H9 (cell line): ENCODE measurements around the gene PNMA1. TPM values are rescaled to one million over a fixed set of nuclear protein-coding genes. Genes with fewer than 3 reads are reported as not detected.
A peak's percentile ranks its signal among the peaks of the same experiment; 100 is the strongest.

Experiments
- DNase-seq: peaks from one replicate; pipeline ENCODE4 v3.0.0-alpha.2; 2017
- H2AFZ ChIP-seq: one replicate; pipeline ENCODE4 v1.6.1; 2013; ENCODE audit warnings: mild to moderate bottlenecking, low read length, control low read depth, moderate library complexity
- H2AK5ac ChIP-seq: 2 replicates; pipeline ENCODE4 v1.6.1; 2013; ENCODE audit warnings: low read length, control low read depth, mixed read lengths; ENCODE audit not compliant: insufficient read length
- H2BK120ac ChIP-seq: one replicate; pipeline ENCODE4 v1.6.1; 2013; ENCODE audit warnings: low read depth, mild to moderate bottlenecking, low read length, control low read depth, inconsistent platforms; ENCODE audit not compliant: poor library complexity, severe bottlenecking
- H2BK12ac ChIP-seq: 2 replicates; pipeline ENCODE4 v1.6.1; 2013; ENCODE audit warnings: low read length, control low read depth, mixed read lengths, low read depth; ENCODE audit not compliant: insufficient read length
- H2BK15ac ChIP-seq: 2 replicates; pipeline ENCODE4 v1.6.1; 2013; ENCODE audit warnings: low read depth, low read length, control low read depth
- H2BK20ac ChIP-seq: one replicate; pipeline ENCODE4 v1.6.1; 2013; ENCODE audit warnings: low read depth, mild to moderate bottlenecking, low read length, control low read depth, inconsistent platforms; ENCODE audit not compliant: poor library complexity, severe bottlenecking
- H2BK5ac ChIP-seq: 2 replicates; pipeline ENCODE4 v1.6.1; 2013; ENCODE audit warnings: low read length, control low read depth, mixed read lengths; ENCODE audit not compliant: insufficient read length
- H3K14ac ChIP-seq: 2 replicates; pipeline ENCODE4 v1.6.1; 2013; ENCODE audit warnings: low read length, control low read depth; ENCODE audit not compliant: insufficient read depth
- H3K18ac ChIP-seq: 2 replicates; pipeline ENCODE4 v1.6.1; 2013; ENCODE audit warnings: low read depth, mild to moderate bottlenecking, mixed read lengths, low read length, control low read depth; ENCODE audit not compliant: insufficient read length
- H3K23ac ChIP-seq: 2 replicates; pipeline ENCODE4 v1.6.1; 2013; ENCODE audit warnings: low read length, control low read depth, mixed read lengths, low read depth; ENCODE audit not compliant: insufficient read length
- H3K23me2 ChIP-seq: 2 replicates; pipeline ENCODE4 v1.6.1; 2013; ENCODE audit warnings: low read depth, mild to moderate bottlenecking, mixed read lengths, low read length, control low read depth; ENCODE audit not compliant: insufficient read length, poor library complexity, severe bottlenecking
- H3K27ac ChIP-seq: 2 replicates; pipeline ENCODE4 v1.5.1; 2013; ENCODE audit warnings: low read length, control low read depth, mixed read lengths, low read depth; ENCODE audit not compliant: insufficient read length
- H3K27me3 ChIP-seq: 2 replicates; pipeline ENCODE4 v1.6.1; 2013; ENCODE audit warnings: low read length, control low read depth, inconsistent platforms; ENCODE audit not compliant: insufficient read depth
- H3K4ac ChIP-seq: 2 replicates; pipeline ENCODE4 v1.6.1; 2013; ENCODE audit warnings: low read depth, mild to moderate bottlenecking, control low read depth, inconsistent platforms, low read length, moderate library complexity
- H3K4me1 ChIP-seq: 2 replicates; pipeline ENCODE4 v1.6.1; 2013; ENCODE audit warnings: low read length, control low read depth, inconsistent platforms; ENCODE audit not compliant: insufficient read depth
- H3K4me2 ChIP-seq: 2 replicates; pipeline ENCODE4 v1.6.1; 2013; ENCODE audit warnings: low read length, control low read depth, mixed read lengths; ENCODE audit not compliant: insufficient read length, insufficient read depth
- H3K56ac ChIP-seq: 2 replicates; pipeline ENCODE4 v1.6.1; 2013; ENCODE audit warnings: low read depth, mild to moderate bottlenecking, mixed read lengths, low read length, control low read depth; ENCODE audit not compliant: insufficient read length
- H3K79me1 ChIP-seq: 2 replicates; pipeline ENCODE4 v1.6.1; 2013; ENCODE audit warnings: low read depth, mild to moderate bottlenecking, moderate library complexity, low read length, control low read depth, inconsistent platforms; ENCODE audit not compliant: insufficient read depth, poor library complexity, severe bottlenecking
- H3K79me2 ChIP-seq: 2 replicates; pipeline ENCODE4 v1.6.1; 2013; ENCODE audit warnings: low read length, control low read depth, inconsistent platforms; ENCODE audit not compliant: insufficient read depth
- H3K9ac ChIP-seq: 2 replicates; pipeline ENCODE4 v1.6.1; 2013; ENCODE audit warnings: low read length, control low read depth, mixed read lengths; ENCODE audit not compliant: insufficient read length; ENCODE audit errors: extremely low read depth
- H3K9me3 ChIP-seq: one replicate; pipeline ENCODE4 v1.6.1; 2013; ENCODE audit warnings: low read depth, low read length, inconsistent platforms; ENCODE audit not compliant: control insufficient read depth
- H3T11ph ChIP-seq: one replicate; pipeline ENCODE4 v1.6.1; 2013; ENCODE audit warnings: mild to moderate bottlenecking, low read length, control low read depth, inconsistent platforms
- H4K20me1 ChIP-seq: one replicate; pipeline ENCODE4 v1.6.1; 2013; ENCODE audit not compliant: control insufficient read depth, insufficient read length, insufficient read depth
- H4K5ac ChIP-seq: 2 replicates; pipeline ENCODE4 v1.6.1; 2013; ENCODE audit warnings: low read depth, mild to moderate bottlenecking, mixed read lengths, low read length, control low read depth; ENCODE audit not compliant: insufficient read length
- H4K8ac ChIP-seq: replicated peaks from 2 replicates; pipeline ENCODE4 v1.6.1; 2013; ENCODE audit warnings: low read length, control low read depth, mixed read lengths, low read depth; ENCODE audit not compliant: insufficient read length
- H4K91ac ChIP-seq: 2 replicates; pipeline ENCODE4 v1.6.1; 2013; ENCODE audit warnings: low read depth, mild to moderate bottlenecking, moderate library complexity, mixed read lengths, low read length, control low read depth; ENCODE audit not compliant: insufficient read length
- H3K27ac Mint-ChIP-seq, 3 experiments: 2 replicates in 2 of 3; 3 replicates in 1 of 3; pipeline ENCODE4 v1.8.0; 2020 to 2021; ENCODE audit warnings: mixed read lengths in 3 of 3, mild to moderate bottlenecking in 1 of 3, moderate library complexity in 1 of 3
- H3K27me3 Mint-ChIP-seq: 2 replicates; pipeline ENCODE4 v1.8.0; 2021; ENCODE audit warnings: low read depth, mild to moderate bottlenecking, moderate library complexity, mixed read lengths
- H3K36me3 Mint-ChIP-seq, 3 experiments: 2 replicates in 2 of 3; 3 replicates in 1 of 3; pipeline ENCODE4 v1.8.0; 2020 to 2021; ENCODE audit warnings: low read depth in 3 of 3, mixed read lengths in 3 of 3; ENCODE audit not compliant: insufficient read depth in 1 of 3
- H3K4me1 Mint-ChIP-seq, 2 experiments: 2 replicates each; pipeline ENCODE4 v1.8.0; 2020; ENCODE audit warnings: mixed read lengths in 2 of 2
- H3K4me3 Mint-ChIP-seq, 2 experiments: 2 replicates in 1 of 2; 3 replicates in 1 of 2; pipeline ENCODE4 v1.8.0; 2020 to 2021; ENCODE audit warnings: mild to moderate bottlenecking in 2 of 2, mixed read lengths in 2 of 2, moderate library complexity in 1 of 2
- H3K9me3 Mint-ChIP-seq, 2 experiments: 2 replicates in 1 of 2; 3 replicates in 1 of 2; pipeline ENCODE4 v1.8.0; 2020; ENCODE audit warnings: mild to moderate bottlenecking in 2 of 2, mixed read lengths in 2 of 2, moderate library complexity in 1 of 2
- WGBS: extraction: QIAGEN DNeasy Blood & Tissue Kit; methylation state at CpG from one replicate; pipeline ENCODE4 v1.1.7; 2013; ENCODE audit warnings: missing lambda C conversion rate, low lambda C conversion rate, mixed read lengths; ENCODE audit not compliant: insufficient read length; ENCODE audit errors: extremely low coverage; 5-methylcytosine and 5-hydroxymethylcytosine counted together
- total RNA-seq: library from RNA; stranded (reverse); gene quantifications from 2 replicates; pipeline ENCODE4 v1.2.1, GENCODE V29; 2021
- TF ChIP-seq, protein P1 (sequence below): fragments of 200-600 bp; sonication (generic); conservative IDR thresholded peaks from 3 replicates; pipeline ENCODE4 v1.8.0; 2021; ENCODE audit warnings: antibody characterized with exemption, mild to moderate bottlenecking

PNMA1 gene
- total RNA-seq, 1 experiment from 2014 or later = 56.1 TPM

DNA sequence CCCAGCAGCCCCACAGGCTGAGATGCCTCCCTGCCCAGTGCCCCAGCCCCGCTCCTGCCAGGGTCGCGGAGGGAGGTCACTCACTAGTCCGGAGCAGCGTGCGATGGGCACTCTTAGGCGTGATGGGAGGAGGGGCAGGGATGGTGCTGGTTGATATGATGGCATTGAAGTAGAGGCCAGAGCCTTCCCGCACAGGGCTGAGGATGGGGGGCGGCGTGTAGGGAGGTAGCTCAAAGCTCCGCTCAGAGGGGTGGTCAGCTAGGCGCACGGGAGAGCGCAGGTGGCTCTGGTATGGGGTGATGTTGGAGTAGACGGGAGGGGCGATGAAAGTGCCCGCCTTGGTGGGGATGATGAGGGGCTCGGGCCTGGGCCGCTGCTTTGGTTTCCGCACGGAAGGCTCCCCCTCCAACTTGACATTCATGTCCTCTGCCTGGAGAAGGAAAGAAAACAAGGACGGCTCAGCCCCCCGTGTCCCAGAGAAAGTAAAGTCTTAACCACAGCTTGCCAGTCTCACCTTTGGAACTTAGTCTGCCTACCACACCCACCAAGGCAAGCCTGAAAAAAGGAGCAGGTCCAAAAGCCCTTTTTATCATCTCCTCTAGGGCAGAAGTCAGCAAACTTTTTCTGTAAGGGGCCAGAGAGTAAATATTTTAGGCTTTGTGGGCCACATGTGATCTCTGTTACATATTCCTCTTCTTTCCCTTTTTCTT is 15.5 kb upstream of the PNMA1 start:
- Histone ChIP-seq H4K91ac (no peak overlapping the region), H3K23ac (no peak overlapping the region), H4K20me1 (no peaks in the 10 kb centered on the region), H2BK12ac (no peak overlapping the region), H3K18ac (no peak overlapping the region), H3K4me2 (no peak overlapping the region), H3K27ac (no peak overlapping the region), H3K56ac (no peak overlapping the region), H3K9ac (no peak overlapping the region), H2AK5ac (no peak overlapping the region), H3K27me3 (no peaks in the 10 kb centered on the region), H3T11ph (no peak overlapping the region), H3K23me2 (no peaks in the 10 kb centered on the region), H2BK20ac (no peak overlapping the region), H3K4ac (no peak overlapping the region), H3K4me1 (no peaks in the 10 kb centered on the region; the same call in 1 of the 2 replicates), H2BK15ac (no peak overlapping the region), H2BK5ac (no peak overlapping the region), H3K79me1 (no peaks in the 10 kb centered on the region), H3K9me3 (no peaks in the 10 kb centered on the region), H4K5ac (no peak overlapping the region), H2BK120ac (no peak overlapping the region), H3K79me2 (no peaks in the 10 kb centered on the region), H4K8ac (no peak overlapping the region), H2AFZ (no peak overlapping the region), H3K14ac (no peak overlapping the region)
- WGBS = no CpG with 5 or more reads among the region's 23 CpGs
- no peak for DNase-seq
- Mint-ChIP-seq H3K27me3 (no peaks in the 10 kb centered on the region), H3K36me3 (peaks cover 2 to 20% (median 10%) of the 10 kb centered on the region in 3 experiments; a peak in 6 of 7 replicates), H3K27ac (peak overlapping the region in 1 of 3 experiments; percentile 72; a peak in 1 of 7 replicates), H3K4me3 (no peak overlapping the region), H3K9me3 (no peaks in the 10 kb centered on the region), H3K4me1 (peaks cover 15 to 17% of the 10 kb centered on the region in 2 experiments)
- TF ChIP-seq, protein P1, sequence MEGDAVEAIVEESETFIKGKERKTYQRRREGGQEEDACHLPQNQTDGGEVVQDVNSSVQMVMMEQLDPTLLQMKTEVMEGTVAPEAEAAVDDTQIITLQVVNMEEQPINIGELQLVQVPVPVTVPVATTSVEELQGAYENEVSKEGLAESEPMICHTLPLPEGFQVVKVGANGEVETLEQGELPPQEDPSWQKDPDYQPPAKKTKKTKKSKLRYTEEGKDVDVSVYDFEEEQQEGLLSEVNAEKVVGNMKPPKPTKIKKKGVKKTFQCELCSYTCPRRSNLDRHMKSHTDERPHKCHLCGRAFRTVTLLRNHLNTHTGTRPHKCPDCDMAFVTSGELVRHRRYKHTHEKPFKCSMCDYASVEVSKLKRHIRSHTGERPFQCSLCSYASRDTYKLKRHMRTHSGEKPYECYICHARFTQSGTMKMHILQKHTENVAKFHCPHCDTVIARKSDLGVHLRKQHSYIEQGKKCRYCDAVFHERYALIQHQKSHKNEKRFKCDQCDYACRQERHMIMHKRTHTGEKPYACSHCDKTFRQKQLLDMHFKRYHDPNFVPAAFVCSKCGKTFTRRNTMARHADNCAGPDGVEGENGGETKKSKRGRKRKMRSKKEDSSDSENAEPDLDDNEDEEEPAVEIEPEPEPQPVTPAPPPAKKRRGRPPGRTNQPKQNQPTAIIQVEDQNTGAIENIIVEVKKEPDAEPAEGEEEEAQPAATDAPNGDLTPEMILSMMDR = no peak
